SK-N-MC (cell line): Measurements from ENCODE around the gene COL27A1.

Experiments
- EZH2 ChIP-seq: fragments of 200-600 bp; sonication (generic); IDR thresholded peaks from one replicate; pipeline ENCODE4 v1.6.1; 2017; ENCODE audit warnings: antibody characterized with exemption
- POLR2AphosphoS5 ChIP-seq: IDR thresholded peaks from 2 replicates; pipeline ENCODE4 v1.6.1; 2012; ENCODE audit warnings: mild to moderate bottlenecking, low read depth, low read length, borderline replicate concordance

DNA sequence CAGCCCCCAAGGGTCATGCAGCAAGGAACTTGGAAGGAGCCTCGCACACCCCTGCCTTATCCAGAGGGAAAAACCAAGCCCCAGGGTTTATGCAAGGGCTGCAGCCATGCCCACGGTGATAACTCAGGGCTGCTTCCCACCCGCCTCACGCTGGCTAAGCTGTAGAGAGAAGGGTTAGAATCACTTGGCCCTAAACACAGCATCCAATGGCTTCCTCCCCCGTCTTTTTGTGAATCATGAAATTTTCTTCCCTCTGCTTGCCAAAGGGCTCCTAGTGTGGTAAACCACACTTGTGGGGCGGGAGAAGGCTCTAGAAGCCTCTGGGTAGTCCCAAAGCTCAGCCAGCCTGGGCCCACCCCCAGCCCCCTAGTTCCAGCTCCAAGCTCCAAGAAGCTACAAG lies 111.6 kb downstream of the COL27A1 start:
- no peak for TF ChIP-seq POLR2AphosphoS5
- TF ChIP-seq EZH2 = no peak
